ENCODE data around the gene LTB4R. TPM values are rescaled to one million over a fixed set of nuclear protein-coding genes. Genes with fewer than 3 reads are reported as not detected.

Gene LTB4R
- total RNA-seq, 4 donors from 2014 or later = 0.13 to 2.2 (median 0.75) TPM

GRCh38 chr14:24290746-24291145 lies 20.6 kb upstream of the LTB4R start:
- no peaks in the 10 kb centered on the region for H3K27me3 ChIP-seq
- H3K36me3 ChIP-seq = peaks cover 0 to 31% of the 10 kb centered on the region in 2 donors
- H3K4me1 ChIP-seq = no peaks in the 10 kb centered on the region
- H3K4me3 ChIP-seq = no peak overlapping the region
- no peaks in the 10 kb centered on the region for H3K9me3 ChIP-seq
- in situ Hi-C loops (cut with MboI; ENCODE audit: low sequenced_read_pairs in 4 of 4) = loop anchor here in 1 of 4 donors (10.0 kb wide), 1 partner anchor 46 kb away; the partner anchor contains the start of gene TINF2
- DNase-seq = no peak
- intact Hi-C loops (cut with DNase I; ENCODE audit: low total_unique reads) = loop anchor here (10.0 kb wide), 1 partner anchor 126 kb away; the partner anchor contains the start of gene IRF9
- no peak overlapping the region for H3K27ac ChIP-seq
- ATAC-seq = no peak
- no peak for TF ChIP-seq POLR2A (IDR thresholded peaks at IDR 0.05)
- TF ChIP-seq CTCF (IDR thresholded peaks at IDR 0.05 in 4 of 5, conservative IDR thresholded peaks at IDR 0.05 in 1 of 5) = no peak

- in situ Hi-C loops (cut with MboI; ENCODE audit: low sequenced_read_pairs in 4 of 4) (loop anchor here in 1 of 4 donors (10.0 kb wide), 1 partner anchor 47 kb away; the partner anchor contains the start of gene TINF2), intact Hi-C loops (cut with DNase I; ENCODE audit: low total_unique reads) (loop anchor here (10.0 kb wide), 1 partner anchor 127 kb away; the partner anchor contains the start of gene IRF9)
- TF ChIP-seq POLR2A (IDR thresholded peaks at IDR 0.05) (no peak), CTCF (IDR thresholded peaks at IDR 0.05 in 4 of 5, conservative IDR thresholded peaks at IDR 0.05 in 1 of 5) (no peak)
- Histone ChIP-seq H3K27me3 (no peaks in the 10 kb centered on the region), H3K4me3 (no peak overlapping the region), H3K36me3 (peaks cover 0 to 31% of the 10 kb centered on the region in 2 donors), H3K27ac (no peak overlapping the region), H3K4me1 (no peaks in the 10 kb centered on the region), H3K9me3 (no peaks in the 10 kb centered on the region)
- no peak for DNase-seq
- ATAC-seq = no peak
Observed at GRCh38 chr14:24291446-24292117, 19.7 kb upstream of the LTB4R start.

- no peaks in the 10 kb centered on the region for H3K27me3 ChIP-seq
- in situ Hi-C loops (cut with MboI; ENCODE audit: low sequenced_read_pairs in 4 of 4) (loop anchor here in 1 of 4 donors (10.0 kb wide), 1 partner anchor 47 kb away; the partner anchor contains the start of gene TINF2), intact Hi-C loops (cut with DNase I; ENCODE audit: low total_unique reads) (loop anchor here (10.0 kb wide), 1 partner anchor 127 kb away; the partner anchor contains the start of gene IRF9)
Observed at GRCh38 chr14:24292118-24292807, 19.0 kb upstream of the LTB4R start.

GRCh38 chr14:24293525-24293924 lies 17.8 kb upstream of the LTB4R start:
- in situ Hi-C loops (cut with MboI; ENCODE audit: low sequenced_read_pairs in 4 of 4) = loop anchor here in 1 of 4 donors (10.0 kb wide), 1 partner anchor 49 kb away; the partner anchor contains the start of gene TINF2

More at GRCh38 chr14:24292118-24292807, 19.0 kb upstream of the LTB4R start:
- Histone ChIP-seq H3K36me3 (peaks cover 0 to 31% of the 10 kb centered on the region in 2 donors), H3K27ac (no peak overlapping the region), H3K4me3 (no peak overlapping the region), H3K9me3 (no peaks in the 10 kb centered on the region), H3K4me1 (no peaks in the 10 kb centered on the region)
- DNase-seq = no peak
- ATAC-seq = no peak
- TF ChIP-seq CTCF (IDR thresholded peaks at IDR 0.05 in 4 of 5, conservative IDR thresholded peaks at IDR 0.05 in 1 of 5) = no peak

More at GRCh38 chr14:24293525-24293924, 17.8 kb upstream of the LTB4R start:
- no peak overlapping the region for H3K4me3 ChIP-seq
- H3K4me1 ChIP-seq = no peaks in the 10 kb centered on the region
- intact Hi-C loops (cut with DNase I; ENCODE audit: low total_unique reads) = loop anchor here (10.0 kb wide), 1 partner anchor 129 kb away; the partner anchor contains the start of gene IRF9
- ATAC-seq = no peak
- H3K9me3 ChIP-seq = no peaks in the 10 kb centered on the region
- H3K27me3 ChIP-seq = no peaks in the 10 kb centered on the region
- TF ChIP-seq CTCF (IDR thresholded peaks at IDR 0.05 in 4 of 5, conservative IDR thresholded peaks at IDR 0.05 in 1 of 5) (no peak), POLR2A (IDR thresholded peaks at IDR 0.05) (no peak)
- no peak for DNase-seq
- H3K36me3 ChIP-seq = peaks cover 0 to 31% of the 10 kb centered on the region in 2 donors
- H3K27ac ChIP-seq = no peak overlapping the region

All from gastrocnemius medialis (tissue), 4 donors.